Stimulated activated CD4-positive, alpha-beta T cell treated with anti-CD3 and anti-CD28 coated beads, Interleukin-15, amount 100 ng/mL, for 1 hour (primary cell): Measurements from ENCODE around the gene MYOM1.
"Not testable (repeated sequence)": the region's sequence is repeated elsewhere in the genome, so short reads cannot be mapped to it uniquely, and the experiment has no call there.

ENCODE experiments used
- DNase-seq, 2 donors: peaks; one replicate each; pipeline ENCODE4 v3.0.0-alpha.2; 2020; ENCODE audit warnings: low read depth in 1 of 2, low spot score in 1 of 2

Gene MYOM1

DNA sequence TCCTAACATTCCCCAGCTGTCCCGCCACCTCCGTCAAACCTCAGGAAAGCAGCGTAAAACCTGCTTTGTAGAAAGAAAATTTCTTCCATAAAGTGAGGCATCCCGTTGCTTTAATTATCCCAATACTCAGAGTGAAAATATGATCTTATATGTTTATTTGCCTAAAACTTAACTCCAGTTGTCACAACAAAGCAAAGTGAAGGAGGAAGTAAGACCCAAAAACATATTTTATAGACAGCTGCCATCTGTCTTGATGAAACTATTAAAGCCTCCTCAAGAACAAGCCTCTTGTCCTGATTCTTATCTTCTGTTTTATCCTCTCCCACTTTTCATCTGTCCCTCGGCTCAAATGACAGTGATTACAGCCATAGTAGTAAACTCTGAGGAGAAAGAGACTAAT, 177.9 kb downstream of the MYOM1 start:
- no peak for DNase-seq

DNA sequence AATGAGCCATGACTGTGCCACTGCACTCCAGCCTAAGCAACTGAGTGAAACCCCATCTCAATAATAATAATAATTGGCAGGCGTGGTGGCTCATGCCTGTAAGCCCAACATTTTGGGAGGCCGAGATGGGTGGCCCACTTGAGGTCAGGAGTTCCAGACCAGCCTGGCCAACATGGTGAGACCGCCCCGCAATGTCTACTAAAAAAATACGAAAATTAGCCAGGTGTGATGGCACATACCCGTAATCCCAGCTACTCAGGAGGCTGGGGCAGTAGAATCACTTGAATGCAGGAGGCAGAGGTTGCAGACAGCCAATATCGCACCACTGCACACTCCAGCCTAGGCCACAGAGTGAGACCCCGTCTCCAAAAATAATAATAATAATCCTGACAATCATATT, 178.9 kb downstream of the MYOM1 start:
- DNase-seq = no peak

DNA sequence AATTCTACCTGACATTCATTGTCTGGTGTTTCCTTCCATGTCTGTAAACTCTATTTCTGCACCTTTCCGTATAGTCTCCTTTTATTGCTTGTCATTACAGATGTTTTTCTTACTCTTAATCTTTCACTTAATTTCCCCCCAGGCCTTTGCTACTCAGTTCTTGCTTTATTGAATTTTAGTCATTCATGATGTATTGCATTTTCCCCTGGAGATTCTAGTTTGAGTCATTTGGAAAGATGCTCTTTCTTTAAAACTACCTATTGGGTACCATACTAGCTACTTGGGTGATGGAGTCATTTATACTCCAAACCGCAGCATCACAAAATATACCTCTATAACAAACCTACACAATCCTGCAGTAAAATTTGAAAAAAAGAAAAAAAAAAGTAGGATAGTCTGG, 179.6 kb downstream of the MYOM1 start:
- DNase-seq = no peak

DNA sequence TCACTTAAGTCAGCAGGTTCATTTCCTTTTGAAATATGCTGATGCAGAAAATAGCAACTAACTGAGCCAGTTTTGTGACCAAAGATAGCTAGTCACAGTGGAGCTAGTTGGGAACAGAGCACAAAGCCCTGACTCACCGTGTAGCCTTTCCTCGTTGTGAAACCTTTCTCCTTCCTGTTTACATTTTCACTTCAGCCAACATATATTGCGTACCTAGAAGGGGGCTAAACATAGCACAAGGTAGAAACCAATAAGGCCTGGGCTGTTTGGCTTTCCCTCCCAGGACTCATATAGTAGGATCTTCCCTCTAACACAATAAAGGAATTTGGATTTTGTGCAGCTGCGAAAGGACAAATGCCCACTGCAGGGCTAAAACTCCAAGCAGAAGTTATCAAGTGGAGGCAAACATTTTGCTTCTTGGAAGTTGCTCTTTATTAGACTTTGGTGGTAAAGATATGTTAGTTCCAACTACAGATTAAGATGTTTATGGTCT, 182.3 kb downstream of the MYOM1 start:
- no peak for DNase-seq

DNA sequence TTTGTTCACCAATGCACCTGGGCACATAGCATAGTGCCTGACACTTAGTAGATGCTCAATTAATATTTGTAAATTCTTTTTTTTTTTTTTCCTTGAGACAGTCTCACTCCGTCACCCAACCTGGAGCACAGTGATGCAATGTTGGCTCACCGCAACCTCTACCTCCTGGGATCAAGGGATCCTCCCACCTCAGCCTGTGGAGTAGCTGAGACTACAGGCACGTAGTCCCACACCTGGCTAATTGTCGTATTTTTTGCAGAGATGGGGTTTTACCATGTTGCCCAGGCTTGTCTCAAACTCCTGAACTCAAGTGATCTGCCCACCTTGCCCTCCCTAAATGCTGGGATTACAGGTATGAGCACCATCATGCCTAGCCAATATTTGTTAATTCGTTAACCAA, 183.7 kb downstream of the MYOM1 start:
- DNase-seq = no peak

DNA sequence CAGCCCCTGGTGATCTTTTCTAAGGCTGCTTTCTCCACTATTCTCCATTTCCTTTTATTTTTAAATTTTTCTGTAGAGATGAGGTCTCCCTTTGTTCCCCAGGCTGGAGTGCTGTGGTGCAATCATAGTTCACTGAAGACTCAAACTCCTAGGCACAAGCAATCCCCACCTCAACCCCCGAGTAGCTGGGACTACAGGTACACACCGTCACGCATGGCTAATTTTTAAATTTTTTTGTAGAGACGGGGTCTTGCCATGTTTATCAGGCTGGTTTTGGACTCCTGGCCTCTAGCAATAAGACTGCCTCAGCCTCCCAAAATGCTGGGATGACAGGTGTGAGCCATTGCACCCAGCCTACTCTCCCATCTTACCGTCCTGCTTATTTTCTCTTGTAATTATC, 184.1 kb downstream of the MYOM1 start:
- DNase-seq = no peak

DNA sequence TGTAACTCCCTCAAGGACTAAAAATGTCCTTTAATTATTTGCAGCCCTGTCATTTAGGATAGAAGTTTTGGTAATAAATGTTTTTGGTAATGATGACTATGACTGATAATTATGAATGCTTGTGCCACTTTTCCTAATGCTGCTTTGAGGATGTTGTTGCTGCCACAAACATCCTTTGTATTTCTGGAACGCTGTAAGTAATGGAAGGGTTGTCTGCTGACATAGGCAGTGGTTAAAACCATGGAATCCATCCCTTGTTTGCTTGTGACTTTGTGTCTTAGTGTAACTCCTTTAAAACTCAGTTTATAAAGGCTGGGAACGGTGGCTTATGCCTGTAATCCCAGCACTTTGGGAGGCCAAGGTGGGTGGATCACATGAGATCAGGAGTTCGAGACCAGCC, 187.0 kb downstream of the MYOM1 start:
- no peak for DNase-seq

DNA sequence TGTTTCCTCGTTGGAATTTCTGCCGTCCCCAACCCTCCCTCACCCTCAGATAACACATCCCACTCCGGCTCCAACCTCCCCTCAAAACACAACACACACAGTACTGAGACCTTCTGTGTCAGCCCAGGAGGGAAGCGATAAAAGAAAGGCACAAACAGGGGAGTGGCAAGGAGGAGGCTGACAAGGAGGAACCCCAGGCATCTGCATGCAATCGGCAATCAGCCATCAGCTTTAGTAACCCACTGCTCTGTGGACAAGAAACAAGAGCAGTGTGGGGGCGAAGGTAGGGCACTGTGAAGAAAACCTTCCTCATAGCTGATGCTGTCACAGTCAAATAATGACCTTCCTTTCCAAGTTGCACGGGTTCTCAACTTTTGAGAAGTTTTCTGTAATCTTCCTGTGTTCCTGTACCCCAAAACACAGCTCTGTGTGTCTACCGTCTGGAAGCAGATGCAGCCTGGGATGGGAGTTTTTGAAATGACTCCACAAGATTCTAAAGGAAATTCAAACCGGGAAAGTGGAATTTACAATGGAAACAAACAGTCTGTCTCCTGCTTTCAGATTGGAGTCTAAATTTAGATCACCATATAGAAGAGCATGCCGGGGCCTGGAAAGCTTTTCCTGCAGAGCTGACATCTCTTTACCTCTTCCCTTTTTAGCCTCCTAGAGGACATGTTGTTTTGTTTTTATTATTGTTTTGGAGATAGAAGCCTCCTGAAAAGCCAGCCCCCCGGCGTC, 190.4 kb downstream of the MYOM1 start:
- no peak for DNase-seq

DNA sequence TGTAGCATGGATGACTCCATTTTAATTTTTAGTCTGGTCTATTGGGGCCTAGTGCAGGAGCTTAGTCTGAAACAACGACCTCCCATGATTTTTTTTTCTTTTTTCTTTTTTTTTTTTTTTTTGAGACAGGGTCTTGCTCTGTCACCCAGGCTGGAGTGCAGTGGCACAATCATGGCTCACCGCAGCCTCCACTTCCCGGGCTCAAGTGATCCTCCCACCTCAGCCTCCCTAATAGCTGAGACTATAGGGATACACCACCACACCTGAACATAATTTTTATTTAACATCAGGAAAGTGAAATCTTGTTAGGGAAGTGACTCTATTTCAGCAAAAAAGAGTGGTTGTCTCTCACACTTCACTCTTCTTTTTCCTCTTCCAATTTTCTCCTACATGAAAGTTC, 191.7 kb downstream of the MYOM1 start:
- not testable (repeated sequence) for DNase-seq

DNA sequence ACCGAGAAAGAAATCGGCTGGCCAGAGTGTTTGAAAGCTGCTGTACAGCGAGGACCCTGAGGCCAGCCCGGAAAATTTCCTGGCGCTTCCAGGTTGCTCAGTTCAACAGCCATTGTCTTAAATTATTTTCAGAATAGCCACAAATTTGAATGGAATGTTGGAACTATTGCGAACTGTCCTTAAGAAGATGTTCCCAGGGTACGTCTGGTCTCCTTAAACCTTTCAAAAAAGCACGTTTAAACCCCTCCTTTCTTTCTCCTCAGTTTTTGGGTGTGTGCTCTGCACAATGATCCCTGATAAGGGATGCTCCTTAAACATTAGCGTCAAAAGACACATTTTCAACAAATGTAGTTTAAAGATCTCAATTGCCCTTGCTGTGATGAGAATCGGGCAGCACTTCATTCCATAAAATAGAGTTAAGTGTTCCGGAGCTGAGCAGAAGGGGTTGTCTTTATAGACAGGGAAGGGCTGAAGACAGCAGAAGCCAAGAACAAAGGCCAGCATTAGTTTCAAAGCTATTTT, 192.3 kb downstream of the MYOM1 start:
- DNase-seq = no peak

DNA sequence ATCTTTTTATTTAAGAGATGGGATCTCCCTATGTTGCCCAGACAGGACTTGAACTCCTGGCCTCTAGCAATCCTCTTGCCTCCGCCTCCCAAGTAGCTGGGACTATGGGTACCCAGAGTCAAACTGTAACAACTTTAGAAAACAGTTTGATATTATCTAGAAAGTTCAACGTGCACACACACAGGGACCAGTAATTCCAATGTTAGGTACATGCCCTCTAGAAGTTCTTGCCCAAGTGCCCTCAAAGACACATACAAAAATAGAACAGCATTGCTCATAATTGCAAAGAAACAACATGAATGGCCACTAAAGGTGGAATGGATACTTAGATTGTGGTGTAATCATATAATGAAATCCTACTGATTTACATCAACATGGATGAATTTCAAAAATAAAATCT, 194.2 kb downstream of the MYOM1 start:
- no peak for DNase-seq

DNA sequence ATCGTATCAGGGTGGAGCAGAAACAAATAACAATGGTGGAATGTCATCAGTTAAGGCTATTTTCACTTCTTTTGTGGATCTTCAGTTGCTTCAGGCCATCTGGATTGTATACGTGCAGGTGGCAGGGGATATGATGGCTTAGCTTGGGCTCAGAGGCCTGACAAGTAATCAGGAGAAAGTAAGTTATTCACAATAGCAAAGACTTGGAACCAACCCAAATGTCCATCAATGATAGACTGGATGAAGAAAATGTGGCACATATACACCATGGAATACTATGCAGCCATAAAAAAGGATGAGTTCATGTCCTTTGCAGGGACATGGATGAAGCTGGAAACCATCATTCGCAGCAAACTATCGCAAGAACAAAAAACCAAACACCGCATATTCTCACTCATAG, 196.2 kb downstream of the MYOM1 start:
- DNase-seq = not testable (repeated sequence)
